NCI-H2029 (cell line): Measurements from ENCODE around the gene CPT1A.

ENCODE experiments used
- DNase-seq: peaks from one replicate; lab custom pipeline; 2025; lab: John Stamatoyannopoulos, UW

CPT1A gene

GRCh38 chr11:68756171-68756766 lies 85.4 kb downstream of the CPT1A start:
- no peak for DNase-seq

GRCh38 chr11:68753300-68753699 lies 88.4 kb downstream of the CPT1A start:
- DNase-seq = peak; percentile 11

- peak; percentile 80 for DNase-seq
These were observed 90.3 kb downstream of the CPT1A start, which contains the start of gene TESMIN for GRCh38 chr11:68751331-68751856. Gene TESMIN, minus strand, starts transcription at chr11:68751520. Its CDS starts 860 bp downstream, at chr11:68750660.

DNA sequence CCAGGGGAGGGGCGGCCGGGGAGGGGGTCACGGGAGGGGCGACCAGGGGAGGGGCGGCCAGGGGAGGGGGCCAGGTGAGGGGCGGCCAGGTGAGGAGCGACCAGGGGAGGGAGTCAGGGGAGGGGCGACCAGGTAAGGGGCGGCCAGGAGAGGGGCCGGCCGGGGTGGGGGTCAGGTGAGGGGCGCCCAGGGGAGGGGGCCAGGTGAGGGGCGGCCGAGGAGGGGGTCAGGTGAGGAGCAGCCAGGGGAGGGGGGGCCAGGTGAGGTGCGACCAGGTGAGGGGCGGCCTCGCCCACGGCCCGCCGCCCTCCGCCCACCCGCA lies 90.8 kb downstream of the CPT1A start:
- DNase-seq = no peak

DNA sequence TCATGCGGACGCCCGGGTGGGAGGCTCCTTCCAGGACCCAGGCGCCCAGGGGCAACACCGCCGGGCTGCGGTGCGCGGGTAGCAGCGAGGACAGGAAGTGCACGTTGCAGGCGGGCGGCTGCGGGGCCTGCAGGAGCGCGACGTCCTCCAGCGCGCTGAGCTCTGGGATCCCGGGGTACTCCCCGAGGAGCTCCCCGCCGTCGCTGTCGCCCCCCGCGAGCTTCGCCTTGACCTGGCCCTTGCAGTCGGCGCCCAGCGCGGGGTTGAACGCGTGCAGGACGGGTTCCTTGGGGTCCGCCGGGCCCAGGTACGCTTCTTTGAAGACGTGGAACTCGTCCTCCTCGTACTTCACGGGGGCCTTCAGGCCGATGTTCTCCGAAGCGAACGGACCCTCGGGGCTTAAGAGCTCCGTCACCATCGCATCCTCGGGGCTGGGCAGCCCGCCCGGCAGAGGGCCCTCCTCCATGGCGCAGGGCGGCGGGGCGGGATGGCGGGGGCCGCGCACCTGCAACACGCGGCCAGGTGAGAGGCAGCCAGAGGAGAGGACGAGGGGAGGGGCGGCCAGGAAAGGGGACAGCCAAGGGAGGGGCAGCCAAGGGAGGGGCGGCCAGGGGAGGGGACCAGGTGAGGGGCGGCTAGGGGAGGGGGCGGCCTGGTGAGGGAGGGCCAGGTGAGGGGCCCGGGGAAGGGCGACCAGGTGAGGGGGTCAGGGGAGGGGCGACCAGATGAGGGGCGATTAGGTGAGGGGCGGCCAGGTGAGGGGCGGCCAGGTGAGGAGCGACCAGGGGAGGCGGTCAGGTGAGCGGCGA lies 91.3 kb downstream of the CPT1A start:
- no peak for DNase-seq

DNA sequence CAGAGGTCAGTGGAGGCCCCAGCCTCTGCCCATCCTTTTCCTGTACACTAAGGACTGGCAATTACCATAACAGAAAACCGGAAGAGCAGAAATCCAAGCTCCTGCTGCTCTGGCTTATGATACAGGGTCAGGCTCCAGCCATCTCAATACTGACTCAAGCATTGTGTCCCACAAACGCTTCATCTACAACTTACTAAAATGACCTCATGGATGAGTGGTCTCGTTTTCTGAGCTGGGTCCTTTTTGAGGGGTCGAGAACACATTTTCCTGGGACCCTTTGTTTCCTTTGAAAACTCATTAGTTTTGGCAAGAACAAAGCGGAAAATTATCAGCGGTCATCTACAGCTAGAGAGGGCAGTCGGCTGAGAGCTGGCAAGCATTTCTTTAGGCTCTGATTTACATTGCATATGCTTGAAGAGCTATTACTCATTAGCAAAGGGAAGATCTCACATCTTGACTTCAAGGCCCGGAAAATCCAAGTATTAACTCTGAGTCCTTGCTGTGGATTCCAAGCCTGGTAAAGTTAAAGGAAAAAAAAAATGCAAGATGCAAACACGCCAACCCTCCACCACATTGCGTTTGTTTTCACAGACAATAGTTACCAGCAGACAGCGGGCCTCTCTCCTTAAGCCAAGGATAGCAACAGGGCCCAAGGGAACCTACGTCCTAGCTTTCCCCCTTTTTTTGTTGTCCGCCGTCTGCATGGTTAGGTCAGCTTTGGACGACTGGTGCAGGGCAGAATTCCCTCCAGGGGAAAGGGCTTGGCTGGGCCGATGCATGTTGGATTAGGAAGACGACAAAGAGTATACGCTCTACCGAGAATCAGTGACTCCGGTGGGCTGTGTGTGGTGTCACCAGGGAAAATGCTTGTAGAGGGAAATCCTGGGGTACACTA lies 92.2 kb downstream of the CPT1A start:
- no peak for DNase-seq

DNA sequence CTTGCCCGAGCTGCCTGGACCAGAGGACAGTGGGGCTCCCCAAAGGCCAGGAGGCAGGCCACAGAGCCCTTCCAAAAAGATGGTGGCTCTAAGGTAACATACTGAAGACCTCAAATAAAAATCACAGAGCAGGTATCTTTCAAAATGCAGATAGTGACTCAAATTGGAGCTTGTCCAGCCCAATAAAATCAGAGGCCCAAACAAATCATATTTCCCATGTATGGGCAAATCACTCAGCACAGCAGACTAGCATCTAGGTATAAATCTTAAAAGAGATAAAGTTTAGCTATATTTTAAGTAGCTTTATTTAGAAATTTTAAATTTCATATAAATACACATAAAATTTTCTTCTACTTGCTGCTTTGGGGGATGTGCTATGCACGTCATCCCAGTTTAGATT lies 93.7 kb downstream of the CPT1A start:
- no peak for DNase-seq

DNA sequence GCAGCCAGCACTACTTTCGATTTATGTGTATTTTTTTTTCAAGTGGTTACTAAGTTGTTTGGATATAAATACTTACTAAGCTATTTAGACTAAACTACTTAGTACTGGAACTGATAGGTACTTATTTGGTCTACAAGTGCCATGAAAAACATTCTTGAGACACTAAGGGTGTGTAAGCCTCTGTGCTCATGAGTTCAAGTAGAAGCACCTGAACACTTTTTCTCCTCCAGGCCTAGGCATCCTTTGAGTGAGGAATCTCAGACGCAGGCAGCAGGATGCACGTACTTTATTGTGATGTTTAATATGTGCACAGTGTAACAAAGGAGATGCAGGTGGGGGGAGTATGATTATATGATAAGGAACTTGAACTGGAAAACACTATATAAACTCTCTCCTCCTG lies 98.2 kb downstream of the CPT1A start:
- no peak for DNase-seq

DNA sequence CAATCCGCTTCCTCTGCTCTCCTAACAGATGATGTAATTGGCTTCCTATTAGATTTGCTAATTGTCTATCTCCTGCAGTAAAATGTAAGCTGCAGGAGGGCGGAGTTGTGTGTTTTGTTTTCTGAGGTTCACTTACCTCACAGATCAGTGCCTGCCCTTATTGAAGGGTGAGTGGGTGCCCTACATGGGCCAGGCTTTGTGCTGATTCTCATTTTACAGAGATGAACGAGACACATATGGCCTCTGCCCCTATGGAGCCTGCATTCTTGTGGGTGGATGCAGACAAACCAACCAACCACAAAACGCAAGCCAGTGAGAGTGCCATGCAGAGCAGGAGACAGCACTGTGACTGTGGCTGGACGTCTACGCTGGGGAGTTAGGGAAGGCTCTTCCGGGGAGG lies 100.3 kb downstream of the CPT1A start:
- no peak for DNase-seq

DNA sequence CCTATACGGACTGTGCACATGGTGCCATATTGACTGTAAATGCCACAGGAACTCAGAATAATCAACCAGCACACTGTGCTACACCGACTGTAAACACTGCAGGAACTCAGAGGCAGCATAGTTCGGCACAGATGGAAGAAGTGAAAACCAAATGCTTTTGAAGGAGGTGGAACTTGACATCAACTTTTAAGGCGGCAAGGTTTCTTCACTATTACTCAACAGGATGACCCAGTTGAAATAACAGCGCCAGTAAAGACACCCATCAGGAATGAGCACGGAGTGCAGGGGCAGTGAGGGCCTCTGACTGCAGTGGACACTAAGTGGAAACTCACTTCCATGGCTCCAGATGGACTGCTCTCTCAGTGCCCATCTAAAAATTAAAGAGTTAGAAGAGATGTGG lies 106.1 kb downstream of the CPT1A start:
- no peak for DNase-seq

DNA sequence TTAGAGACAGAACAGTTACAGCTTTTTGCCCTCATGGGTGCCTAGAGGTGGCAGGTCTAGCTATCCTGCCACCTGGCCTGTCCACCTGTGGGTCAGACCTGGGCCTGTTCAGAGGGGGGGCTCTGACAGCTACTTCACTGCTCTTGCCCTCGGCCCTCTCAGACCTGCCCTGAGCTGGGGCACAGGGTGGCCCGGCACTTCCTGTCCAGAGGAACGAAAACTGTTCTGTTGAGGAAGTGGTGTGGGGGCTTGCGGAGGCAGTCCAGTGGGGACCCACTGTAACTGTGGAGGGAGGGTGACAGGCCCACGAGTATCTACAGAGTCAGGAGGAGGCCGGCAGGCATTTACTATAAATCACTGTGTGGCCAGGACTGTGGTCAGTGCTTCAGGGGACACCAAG lies 106.6 kb downstream of the CPT1A start:
- DNase-seq = no peak

DNA sequence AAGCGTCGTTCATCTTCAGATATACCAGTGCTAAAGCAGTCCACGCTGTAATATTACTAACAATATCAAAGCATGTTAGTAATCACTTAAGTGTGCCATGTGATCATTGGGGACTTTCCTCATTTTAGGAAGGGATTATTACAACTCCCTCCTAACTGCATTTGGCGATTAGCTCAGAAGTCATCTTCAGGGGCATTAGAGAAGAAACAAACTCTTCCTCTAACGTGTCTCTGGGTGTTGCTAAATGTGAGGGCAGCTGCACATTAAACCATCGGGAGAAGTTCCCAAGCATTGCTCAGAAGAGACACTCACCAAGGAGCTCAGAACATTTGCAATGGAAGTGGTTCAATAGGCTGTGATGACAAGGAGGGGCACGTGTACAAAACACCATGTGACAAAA lies 107.6 kb downstream of the CPT1A start:
- no peak for DNase-seq

DNA sequence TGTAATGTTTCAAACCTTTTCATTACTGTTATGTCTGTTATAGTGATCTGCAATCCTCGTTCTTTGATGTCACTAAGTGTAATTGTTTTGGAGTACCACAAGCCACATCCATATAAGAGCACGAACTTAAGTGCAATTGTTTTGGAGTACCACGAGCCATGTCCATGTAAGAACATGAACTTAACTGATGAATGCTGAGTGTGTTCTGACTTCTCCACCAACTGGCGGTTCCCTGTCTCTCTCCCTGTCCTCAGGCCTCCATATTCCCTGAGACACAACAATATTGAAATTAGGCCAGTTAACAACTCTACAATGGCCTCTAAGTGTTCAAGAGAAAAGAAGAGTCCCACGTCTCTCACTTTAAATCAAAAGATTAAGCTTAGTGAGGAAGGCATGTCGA lies 113.9 kb downstream of the CPT1A start:
- DNase-seq = no peak

- DNase-seq = no peak
These were observed 117.4 kb downstream of the CPT1A start for GRCh38 chr11:68724293-68724692.

GRCh38 chr11:68722143-68722542 lies 119.6 kb downstream of the CPT1A start:
- DNase-seq = no peak

- DNase-seq = no peak
These were observed 120.6 kb downstream of the CPT1A start for GRCh38 chr11:68721075-68721474.

GRCh38 chr11:68715456-68716122 lies 126.1 kb downstream of the CPT1A start:
- DNase-seq = no peak

DNA sequence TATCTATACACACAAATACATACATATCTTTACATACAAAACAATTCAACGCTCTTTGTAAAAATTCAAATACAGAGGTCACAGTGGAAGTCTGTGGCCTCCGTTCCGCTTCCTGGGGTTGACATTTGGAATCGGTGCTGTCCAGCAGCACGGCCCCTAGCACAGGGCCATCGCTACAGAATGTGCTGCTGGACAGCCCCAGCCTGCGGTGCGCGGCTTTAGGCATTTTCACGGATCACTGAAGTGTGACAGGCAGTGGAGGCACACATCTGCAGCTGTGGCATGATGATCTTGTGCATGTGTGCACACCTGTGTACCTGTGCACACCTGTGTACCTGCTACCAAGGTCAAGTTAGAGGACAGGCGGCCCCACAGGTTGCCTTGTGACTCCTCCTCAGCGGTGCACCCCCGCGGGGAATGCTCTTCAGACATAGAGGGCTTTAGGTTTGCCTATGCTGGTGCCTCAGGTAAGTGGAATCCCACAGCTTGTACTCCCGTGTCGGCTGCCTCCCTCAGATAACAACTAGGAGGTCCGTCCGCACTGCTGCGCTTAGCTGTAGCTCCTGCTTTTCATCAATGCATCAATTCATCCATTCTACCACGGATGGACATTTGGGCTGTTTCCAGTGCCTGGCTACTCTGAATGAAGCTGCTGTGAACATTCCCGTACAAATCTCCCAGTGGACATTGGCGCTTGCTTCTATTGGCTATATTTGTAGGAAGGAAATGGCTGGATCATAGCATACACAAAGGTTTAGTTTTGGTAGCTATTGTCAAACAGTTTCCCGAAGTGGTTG lies 127.5 kb downstream of the CPT1A start:
- no peak for DNase-seq

DNA sequence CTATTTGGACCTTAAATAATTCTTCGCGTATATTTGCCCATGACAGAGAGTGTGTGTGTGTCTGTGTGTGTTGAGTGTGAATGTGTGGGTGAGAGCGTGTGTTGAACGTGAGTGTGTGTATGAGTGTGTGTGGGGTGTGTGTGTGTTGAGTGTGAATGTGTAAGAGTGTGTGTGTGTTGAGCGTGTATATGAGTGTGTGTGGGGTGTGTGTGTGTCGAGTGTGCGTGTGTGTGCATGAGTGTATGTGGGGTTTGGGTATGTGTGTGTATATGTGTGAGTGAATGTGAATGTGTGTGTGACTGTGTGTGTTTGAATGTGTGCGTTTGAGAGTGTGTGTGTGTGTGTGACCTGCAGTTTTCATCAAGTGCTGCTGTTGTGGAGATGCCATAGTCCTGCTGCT lies 130.6 kb downstream of the CPT1A start:
- DNase-seq = no peak

DNA sequence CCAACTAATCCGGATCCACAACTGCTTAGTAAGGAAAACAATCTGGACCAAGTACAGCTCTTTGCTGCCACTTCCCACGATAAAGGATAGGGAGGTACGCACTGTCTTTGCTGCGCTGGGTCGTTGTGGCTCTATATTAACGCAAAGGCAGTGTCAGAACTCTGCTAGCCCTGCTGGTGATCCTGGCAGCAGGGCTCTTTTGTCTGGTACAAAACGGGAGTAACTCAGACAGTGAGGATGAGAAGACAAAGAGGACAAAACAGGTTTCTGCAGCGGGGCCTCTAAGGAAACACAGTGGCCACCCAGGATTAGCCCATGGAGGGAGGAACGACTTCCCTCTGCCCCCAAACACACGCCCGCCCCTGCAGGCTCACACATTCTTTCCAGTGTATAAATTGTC lies 131.3 kb downstream of the CPT1A start:
- DNase-seq = no peak

GRCh38 chr11:68709062-68709461 lies 132.7 kb downstream of the CPT1A start:
- DNase-seq = no peak
